Endodermal cell (in vitro differentiated cells): ENCODE measurements around the gene PDLIM5. TPM values are rescaled to one million over a fixed set of nuclear protein-coding genes. Genes with fewer than 3 reads are reported as not detected.
"Not testable (repeated sequence)": the region's sequence is repeated elsewhere in the genome, so short reads cannot be mapped to it uniquely, and the experiment has no call there.

Experiments
- DNase-seq: peaks from one replicate; pipeline ENCODE4 v3.0.0-alpha.2; 2017
- H3K27ac ChIP-seq: 2 replicates; pipeline ENCODE4 v1.5.1; 2013; ENCODE audit warnings: mild to moderate bottlenecking, low read depth, low read length, moderate library complexity
- H3K27me3 ChIP-seq: 2 replicates; pipeline ENCODE4 v1.6.1; 2013; ENCODE audit warnings: mild to moderate bottlenecking, low read length, moderate library complexity; ENCODE audit not compliant: insufficient read depth, control insufficient read depth, poor library complexity, severe bottlenecking
- H3K36me3 ChIP-seq: 2 replicates; pipeline ENCODE4 v1.7.0; 2013; ENCODE audit warnings: mild to moderate bottlenecking, low read length, moderate library complexity; ENCODE audit not compliant: control insufficient read depth, insufficient read depth
- H3K4me1 ChIP-seq: one replicate; pipeline ENCODE4 v1.7.0; 2013; ENCODE audit warnings: low read length; ENCODE audit not compliant: control insufficient read depth, insufficient read depth
- H3K4me3 ChIP-seq: 2 replicates; pipeline ENCODE4 v1.5.1; 2013; ENCODE audit warnings: mild to moderate bottlenecking, low read length, moderate library complexity
- H3K9ac ChIP-seq: 2 replicates; pipeline ENCODE4 v1.6.1; 2013; ENCODE audit warnings: mild to moderate bottlenecking, low read length, moderate library complexity; ENCODE audit not compliant: poor library complexity, severe bottlenecking; ENCODE audit errors: extremely low read depth
- H3K9me3 ChIP-seq: 2 replicates; pipeline ENCODE4 v1.6.1; 2013; ENCODE audit warnings: mild to moderate bottlenecking, low read length, moderate library complexity; ENCODE audit not compliant: control insufficient read depth
- H3K27ac Mint-ChIP-seq: 2 replicates; pipeline ENCODE4 v1.8.0; 2020; ENCODE audit warnings: mixed read lengths
- H3K27me3 Mint-ChIP-seq: 2 replicates; pipeline ENCODE4 v1.8.0; 2021; ENCODE audit warnings: mild to moderate bottlenecking, mixed read lengths; ENCODE audit not compliant: insufficient read depth
- H3K36me3 Mint-ChIP-seq: 2 replicates; pipeline ENCODE4 v1.8.0; 2020; ENCODE audit warnings: low read depth, mixed read lengths
- H3K4me1 Mint-ChIP-seq: 2 replicates; pipeline ENCODE4 v1.8.0; 2020; ENCODE audit warnings: mixed read lengths
- H3K4me3 Mint-ChIP-seq: 2 replicates; pipeline ENCODE4 v1.8.0; 2020; ENCODE audit warnings: mild to moderate bottlenecking, moderate library complexity, mixed read lengths
- H3K9me3 Mint-ChIP-seq: 2 replicates; pipeline ENCODE4 v1.8.0; 2020; ENCODE audit warnings: mild to moderate bottlenecking, mixed read lengths
- CTCF ChIP-seq: fragments of 200-600 bp; sonication (generic); conservative IDR thresholded peaks from 2 replicates; pipeline ENCODE4 v1.5.0; 2021; ENCODE audit warnings: antibody characterized with exemption, mild to moderate bottlenecking
- WGBS, 2 experiments: methylation state at CpG; one replicate each; pipeline versions ENCODE4 v1.1.5 to v1.1.7; 2013; ENCODE audit warnings: missing lambda C conversion rate in 2 of 2, mixed read lengths in 1 of 2; ENCODE audit not compliant: insufficient coverage in 1 of 2, insufficient read length in 1 of 2; 5-methylcytosine and 5-hydroxymethylcytosine counted together
- total RNA-seq, 2 donors: library from RNA; stranded (reverse); fragmentation: NEBNext Ultra II Directional in 1 of 2; extraction: Animal tissue kit (Norgen Biotek cat#: 25700) in 1 of 2; gene quantifications; 2 replicates in 1 of 2; 3 replicates in 1 of 2; pipeline ENCODE4 v1.2.1, GENCODE V29; 2021

Gene PDLIM5
- total RNA-seq, 2 donors from 2014 or later, result 91.0 to 149 TPM

- no peak overlapping the region for H3K4me3 Mint-ChIP-seq
- H3K4me1 ChIP-seq, result peaks cover 5% of the 10 kb centered on the region
- WGBS, 2 experiments, result 97 to 100% methylated on average over 1 of the region's 1 CpG
- H3K36me3 Mint-ChIP-seq, result peaks cover 22% of the 10 kb centered on the region
- peaks cover 20% of the 10 kb centered on the region for H3K36me3 ChIP-seq
- no peak for DNase-seq
- H3K9me3 Mint-ChIP-seq, result no peaks in the 10 kb centered on the region
- no peaks in the 10 kb centered on the region for H3K9me3 ChIP-seq
- H3K4me1 Mint-ChIP-seq, result peaks cover 29% of the 10 kb centered on the region
- no peak overlapping the region for H3K27ac Mint-ChIP-seq
- no peaks in the 10 kb centered on the region for H3K27me3 Mint-ChIP-seq
- H3K27ac ChIP-seq, result no peak overlapping the region
- H3K4me3 ChIP-seq, result no peak overlapping the region
- no peak overlapping the region for H3K9ac ChIP-seq
- H3K27me3 ChIP-seq, result no peaks in the 10 kb centered on the region
- TF ChIP-seq CTCF, result no peak
Observed at GRCh38 chr4:94508806-94509205, 57.1 kb downstream of the PDLIM5 start.

GRCh38 chr4:94511591-94511990 lies 59.8 kb downstream of the PDLIM5 start:
- H3K27me3 Mint-ChIP-seq, result no peaks in the 10 kb centered on the region

GRCh38 chr4:94513532-94513931 lies 61.8 kb downstream of the PDLIM5 start:
- H3K4me1 ChIP-seq, H3K27ac ChIP-seq, H3K9me3 Mint-ChIP-seq, H3K27me3 ChIP-seq, DNase-seq, H3K4me3 Mint-ChIP-seq, H3K27ac Mint-ChIP-seq, H3K27me3 Mint-ChIP-seq, H3K9me3 ChIP-seq, H3K4me3 ChIP-seq, H3K9ac ChIP-seq: not testable (repeated sequence)
- peaks cover 13% of the 10 kb centered on the region for H3K4me1 Mint-ChIP-seq
- peaks cover 13% of the 10 kb centered on the region for H3K36me3 Mint-ChIP-seq
- 100% methylated on average over 1 of the region's 2 CpGs; no CpG with 5 or more reads in 1 of the 2 experiments for WGBS, 2 experiments
- peaks cover 32% of the 10 kb centered on the region for H3K36me3 ChIP-seq

More at GRCh38 chr4:94511591-94511990, 59.8 kb downstream of the PDLIM5 start:
- no peak overlapping the region for H3K9ac ChIP-seq
- Mint-ChIP-seq H3K4me3 (no peak overlapping the region), H3K4me1 (peaks cover 22% of the 10 kb centered on the region), H3K9me3 (no peaks in the 10 kb centered on the region), H3K36me3 (peaks cover 13% of the 10 kb centered on the region), H3K27ac (no peak overlapping the region)
- TF ChIP-seq CTCF, result no peak
- H3K27ac ChIP-seq, result no peak overlapping the region
- H3K4me1 ChIP-seq, result no peaks in the 10 kb centered on the region
- 100% methylated on average over 1 of the region's 1 CpG for WGBS, 2 experiments
- H3K36me3 ChIP-seq, result peaks cover 32% of the 10 kb centered on the region
- H3K4me3 ChIP-seq, result no peak overlapping the region
- DNase-seq, result no peak
- no peaks in the 10 kb centered on the region for H3K27me3 ChIP-seq
- no peaks in the 10 kb centered on the region for H3K9me3 ChIP-seq

GRCh38 chr4:94515365-94515764 lies 63.6 kb downstream of the PDLIM5 start:
- Mint-ChIP-seq H3K27ac (no peak overlapping the region), H3K4me3 (no peak overlapping the region), H3K4me1 (peaks cover 12% of the 10 kb centered on the region), H3K36me3 (peaks cover 6% of the 10 kb centered on the region), H3K9me3 (no peaks in the 10 kb centered on the region), H3K27me3 (no peaks in the 10 kb centered on the region)
- Histone ChIP-seq H3K27me3 (no peaks in the 10 kb centered on the region), H3K36me3 (peaks cover 22% of the 10 kb centered on the region), H3K4me1 (no peaks in the 10 kb centered on the region), H3K4me3 (no peak overlapping the region), H3K9me3 (no peaks in the 10 kb centered on the region), H3K27ac (no peak overlapping the region), H3K9ac (no peak overlapping the region)
- no peak for TF ChIP-seq CTCF
- DNase-seq, result no peak
- WGBS, 2 experiments, result 91 to 100% methylated on average over 4 of the region's 4 CpGs
